Fibroblast of lung (primary cell): ENCODE results near the gene CREB3L1. TPM values are rescaled to one million over a fixed set of nuclear protein-coding genes. Genes with fewer than 3 reads are reported as not detected.

Experiments used
- DNase-seq, 2 donors: peaks; one replicate each; pipeline versions ENCODE4 v3.0.0 to v3.0.0-alpha.2; 2010; ENCODE audit warnings: low read depth in 2 of 2
- H2AFZ ChIP-seq: 2 replicates; pipeline ENCODE4 v1.5.1; 2012; ENCODE audit warnings: low read length, control low read depth, inconsistent platforms
- H3K27ac ChIP-seq: 2 replicates; pipeline ENCODE4 v1.5.1; 2011; ENCODE audit warnings: low read length, control low read depth; ENCODE audit not compliant: insufficient read depth
- H3K27me3 ChIP-seq: 2 replicates; pipeline ENCODE4 v1.5.1; 2011; ENCODE audit warnings: mild to moderate bottlenecking, low read length; ENCODE audit not compliant: control insufficient read depth, insufficient read depth
- H3K36me3 ChIP-seq: 2 replicates; pipeline ENCODE4 v1.5.1; 2011; ENCODE audit warnings: low read length; ENCODE audit not compliant: control insufficient read depth, insufficient read depth
- H3K4me1 ChIP-seq: 2 replicates; pipeline ENCODE4 v1.5.1; 2011; ENCODE audit warnings: low read length; ENCODE audit not compliant: control insufficient read depth, insufficient read depth; ENCODE audit errors: extremely low read depth
- H3K4me2 ChIP-seq: 2 replicates; pipeline ENCODE4 v1.5.1; 2011; ENCODE audit warnings: low read length, control low read depth; ENCODE audit not compliant: insufficient read depth; ENCODE audit errors: extremely low read depth
- H3K4me3 ChIP-seq, 4 experiments: fragments of 200-600 bp in 1 of 4; sonication (generic) in 1 of 4; replicated peaks in 1 of 4; 2 replicates each; pipeline ENCODE4 v1.5.1; 2011 to 2016; ENCODE audit warnings: low read length in 4 of 4, low read depth in 3 of 4, mild to moderate bottlenecking in 3 of 4, control low read depth in 2 of 4, inconsistent platforms in 1 of 4, mixed read lengths in 1 of 4; ENCODE audit not compliant: insufficient read depth in 1 of 4; ENCODE audit errors: control extremely low read depth in 1 of 4
- H3K79me2 ChIP-seq: 2 replicates; pipeline ENCODE4 v1.5.1; 2012; ENCODE audit warnings: mild to moderate bottlenecking, low read length, inconsistent platforms; ENCODE audit not compliant: control insufficient read depth, insufficient read depth
- H3K9ac ChIP-seq: 2 replicates; pipeline ENCODE4 v1.5.1; 2011; ENCODE audit warnings: mild to moderate bottlenecking, low read length, control low read depth; ENCODE audit not compliant: insufficient read depth
- H3K9me3 ChIP-seq: 2 replicates; pipeline ENCODE4 v1.5.1; 2012; ENCODE audit warnings: low read depth, low read length; ENCODE audit not compliant: control insufficient read depth, insufficient read depth
- H4K20me1 ChIP-seq: 2 replicates; pipeline ENCODE4 v1.5.1; 2011; ENCODE audit warnings: low read length; ENCODE audit not compliant: control insufficient read depth, insufficient read depth; ENCODE audit errors: extremely low read depth
- EZH2 ChIP-seq: IDR thresholded peaks from 2 replicates; pipeline ENCODE4 v1.5.1; 2012; ENCODE audit warnings: low read length, control low read depth, mild to moderate bottlenecking; ENCODE audit errors: missing control alignments
- polyA plus RNA-seq, 2 donors: library from polyadenylated mRNA; depleted of rRNA in 1 of 2; stranded (reverse) in 1 of 2; unstranded in 1 of 2; fragments of >200 nt; gene quantifications; 2 replicates each; pipeline ENCODE4 v1.2.1, GENCODE V29; 2011 to 2012; ENCODE audit warnings: missing spikeins in 1 of 2
- total RNA-seq: library from RNA; depleted of rRNA; stranded (reverse); fragments of >200 nt; gene quantifications from 2 replicates; pipeline ENCODE4 v1.2.1, GENCODE V29; 2014
- TF ChIP-seq, protein P1 (sequence below), 2 donors: IDR thresholded peaks in 1 of 2; conservative IDR thresholded peaks in 1 of 2; 1 replicate in 1 of 2; 2 replicates in 1 of 2; pipeline ENCODE4 v1.5.1; 2011 to 2012; ENCODE audit warnings: low read length in 2 of 2, control low read depth in 1 of 2, inconsistent platforms in 1 of 2, low read depth in 1 of 2, mild to moderate bottlenecking in 1 of 2

CREB3L1 gene
- total and polyA plus RNA-seq, 2 donors (not counting 1 experiment from before 2014, with no cell fraction given): 18.8 to 28.4 TPM

DNA sequence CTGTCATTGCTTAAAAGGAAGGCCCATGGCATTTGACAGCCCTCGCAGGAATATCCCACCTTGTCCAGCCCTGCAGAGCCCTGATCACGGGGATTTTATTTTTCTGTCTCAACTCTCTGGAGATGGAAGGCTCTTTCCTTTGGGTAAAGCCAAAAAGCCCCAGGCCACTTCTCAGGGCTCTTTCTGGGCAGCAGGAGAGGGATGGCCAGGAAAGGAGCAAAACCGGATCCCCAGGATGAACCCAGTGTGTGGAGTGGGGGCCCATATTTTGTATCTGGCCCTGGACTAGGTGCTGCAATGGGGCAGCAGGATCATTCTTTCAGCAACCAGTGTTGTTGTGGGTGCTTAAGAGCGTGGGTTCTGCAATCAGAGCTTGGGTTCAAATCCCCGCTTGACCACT is 11.0 kb downstream of the CREB3L1 start:
- no peak for DNase-seq
- H3K27me3 ChIP-seq: no peaks in the 10 kb centered on the region
- peaks cover 43% of the 10 kb centered on the region for H3K4me1 ChIP-seq
- no peak overlapping the region for H3K9ac ChIP-seq
- no peak overlapping the region for H2AFZ ChIP-seq
- H3K4me3 ChIP-seq: no peak overlapping the region
- H3K36me3 ChIP-seq: no peaks in the 10 kb centered on the region
- H3K27ac ChIP-seq: no peak overlapping the region
- H4K20me1 ChIP-seq: no peaks in the 10 kb centered on the region
- no peaks in the 10 kb centered on the region for H3K9me3 ChIP-seq
- peaks cover 62% of the 10 kb centered on the region for H3K79me2 ChIP-seq
- TF ChIP-seq, protein P1, sequence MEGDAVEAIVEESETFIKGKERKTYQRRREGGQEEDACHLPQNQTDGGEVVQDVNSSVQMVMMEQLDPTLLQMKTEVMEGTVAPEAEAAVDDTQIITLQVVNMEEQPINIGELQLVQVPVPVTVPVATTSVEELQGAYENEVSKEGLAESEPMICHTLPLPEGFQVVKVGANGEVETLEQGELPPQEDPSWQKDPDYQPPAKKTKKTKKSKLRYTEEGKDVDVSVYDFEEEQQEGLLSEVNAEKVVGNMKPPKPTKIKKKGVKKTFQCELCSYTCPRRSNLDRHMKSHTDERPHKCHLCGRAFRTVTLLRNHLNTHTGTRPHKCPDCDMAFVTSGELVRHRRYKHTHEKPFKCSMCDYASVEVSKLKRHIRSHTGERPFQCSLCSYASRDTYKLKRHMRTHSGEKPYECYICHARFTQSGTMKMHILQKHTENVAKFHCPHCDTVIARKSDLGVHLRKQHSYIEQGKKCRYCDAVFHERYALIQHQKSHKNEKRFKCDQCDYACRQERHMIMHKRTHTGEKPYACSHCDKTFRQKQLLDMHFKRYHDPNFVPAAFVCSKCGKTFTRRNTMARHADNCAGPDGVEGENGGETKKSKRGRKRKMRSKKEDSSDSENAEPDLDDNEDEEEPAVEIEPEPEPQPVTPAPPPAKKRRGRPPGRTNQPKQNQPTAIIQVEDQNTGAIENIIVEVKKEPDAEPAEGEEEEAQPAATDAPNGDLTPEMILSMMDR (conservative IDR thresholded peaks at IDR 0.05 in 1 of 2, IDR thresholded peaks at IDR 0.05 in 1 of 2; ENCODE audit: low read depth in 1 of 2, low read length in 2 of 2): no peak
- no peak for TF ChIP-seq EZH2
- no peak overlapping the region for H3K4me2 ChIP-seq

DNA sequence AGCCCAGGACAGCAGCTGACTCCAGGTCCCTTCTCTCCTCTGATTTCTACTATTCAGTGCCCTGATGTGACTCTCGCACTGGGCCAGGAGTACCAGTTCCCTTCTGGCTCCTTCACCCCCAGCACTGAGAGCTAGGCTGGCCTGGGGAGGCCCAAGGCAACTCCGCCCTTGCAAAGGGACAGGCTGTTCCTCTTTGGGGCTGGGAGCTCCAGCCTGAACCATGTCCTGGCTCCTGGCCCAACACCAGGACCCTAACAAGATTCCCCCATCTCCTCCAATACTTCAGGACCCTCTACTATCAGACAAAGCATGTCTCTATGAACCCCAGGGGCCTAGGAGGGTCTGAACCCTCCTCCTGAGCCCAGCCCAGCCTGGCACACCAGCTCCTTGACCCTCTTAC is 12.5 kb downstream of the CREB3L1 start:
- Histone ChIP-seq H3K4me2 (peak overlapping the region; percentile 74), H4K20me1 (no peaks in the 10 kb centered on the region), H3K9me3 (no peaks in the 10 kb centered on the region), H3K79me2 (peaks cover 55% of the 10 kb centered on the region), H3K27me3 (no peaks in the 10 kb centered on the region), H3K4me3 (peak overlapping the region in 1 of 4 experiments; percentile 13), H2AFZ (no peak overlapping the region), H3K9ac (peak overlapping the region; percentile 1), H3K36me3 (no peaks in the 10 kb centered on the region), H3K4me1 (peaks cover 55% of the 10 kb centered on the region), H3K27ac (peak overlapping the region; percentile 75)
- no peak for TF ChIP-seq EZH2
- TF ChIP-seq, protein P1 (conservative IDR thresholded peaks at IDR 0.05 in 1 of 2, IDR thresholded peaks at IDR 0.05 in 1 of 2; ENCODE audit: low read depth in 1 of 2, low read length in 2 of 2): no peak
- no peak for DNase-seq

DNA sequence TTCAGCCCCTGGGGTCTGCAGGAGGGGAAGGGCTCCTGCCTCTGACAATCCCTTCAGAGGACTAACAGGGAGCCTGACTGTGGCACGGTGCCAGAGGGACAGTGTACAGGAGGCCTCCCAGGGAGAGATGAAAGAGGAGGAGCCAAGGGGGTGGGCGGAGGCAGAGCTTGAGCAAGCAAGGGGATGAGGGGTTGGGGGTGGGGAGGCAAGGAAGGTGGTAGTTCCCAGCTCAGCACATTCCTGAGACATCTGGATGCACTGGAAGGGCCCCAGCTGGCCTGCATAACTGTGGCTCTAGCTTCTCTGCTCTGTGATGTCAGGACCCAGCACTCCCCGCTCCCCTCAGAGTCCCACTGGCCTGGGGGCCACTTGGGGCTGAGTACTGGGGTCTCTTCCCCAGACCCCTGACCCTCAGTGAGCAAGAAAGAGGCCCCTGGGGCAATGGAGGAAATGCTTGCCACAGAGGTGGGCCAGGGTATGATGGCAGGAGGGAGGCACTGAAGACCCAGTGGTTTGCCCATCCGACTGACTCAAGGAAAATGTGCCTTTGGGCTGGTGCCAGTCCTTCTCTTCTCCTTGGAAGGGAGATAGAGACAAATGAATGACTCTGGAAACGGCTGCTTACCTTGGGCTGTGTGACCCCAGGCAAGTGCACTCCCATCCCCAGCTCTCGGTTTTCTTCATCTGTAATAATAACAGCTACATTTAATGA is 13.3 kb downstream of the CREB3L1 start:
- Histone ChIP-seq H4K20me1 (no peaks in the 10 kb centered on the region), H3K4me1 (peaks cover 53% of the 10 kb centered on the region), H3K4me2 (peak overlapping the region; percentile 79), H3K36me3 (no peaks in the 10 kb centered on the region), H3K27me3 (no peaks in the 10 kb centered on the region), H2AFZ (no peak overlapping the region), H3K27ac (peak overlapping the region; percentile 96), H3K4me3 (peak overlapping the region in 3 of 4 experiments; percentile 7 to 21 (median 13)), H3K79me2 (peaks cover 55% of the 10 kb centered on the region), H3K9ac (peak overlapping the region; percentile 61), H3K9me3 (no peaks in the 10 kb centered on the region)
- DNase-seq: peak; percentile 96 to 98
- no peak for TF ChIP-seq EZH2
- TF ChIP-seq, protein P1 (conservative IDR thresholded peaks at IDR 0.05 in 1 of 2, IDR thresholded peaks at IDR 0.05 in 1 of 2; ENCODE audit: low read depth in 1 of 2, low read length in 2 of 2): no peak
